ENCODE measurements around the gene GNAO1.

GNAO1 gene

GRCh38 chr16:56300891-56301850 lies 109.9 kb downstream of the GNAO1 start:
- no peaks in the 10 kb centered on the region for H3K27me3 ChIP-seq (ENCODE audit: low read depth)
- no peaks in the 10 kb centered on the region for H3K36me3 ChIP-seq (replicated peaks)
- H3K9me3 ChIP-seq = no peaks in the 10 kb centered on the region
- DNase-seq (ENCODE audit: low spot score in 2 of 2) = no peak
- H3K4me1 ChIP-seq = peaks cover 33% of the 10 kb centered on the region
- H3K4me3 ChIP-seq = no peak overlapping the region
- in situ Hi-C loops (cut with MboI; ENCODE audit: low sequenced_read_pairs) = loop anchor here (25.0 kb wide), 2 partner anchors 264 to 589 kb away; no protein-coding TSS in a partner anchor

GRCh38 chr16:56302506-56302905 lies 111.2 kb downstream of the GNAO1 start:
- no peaks in the 10 kb centered on the region for H3K27me3 ChIP-seq (ENCODE audit: low read depth)
- no peak overlapping the region for H3K4me3 ChIP-seq
- DNase-seq (ENCODE audit: low spot score in 2 of 2) = no peak
- peaks cover 25% of the 10 kb centered on the region for H3K4me1 ChIP-seq
- no peaks in the 10 kb centered on the region for H3K9me3 ChIP-seq
- H3K36me3 ChIP-seq (replicated peaks) = no peaks in the 10 kb centered on the region
- in situ Hi-C loops (cut with MboI; ENCODE audit: low sequenced_read_pairs) = loop anchor here (25.0 kb wide), 2 partner anchors 265 to 590 kb away; no protein-coding TSS in a partner anchor

GRCh38 chr16:56303066-56303715 lies 111.9 kb downstream of the GNAO1 start:
- Histone ChIP-seq H3K9me3 (no peaks in the 10 kb centered on the region), H3K4me3 (no peak overlapping the region), H3K4me1 (peaks cover 25% of the 10 kb centered on the region), H3K27me3 (ENCODE audit: low read depth) (no peaks in the 10 kb centered on the region), H3K36me3 (replicated peaks) (no peaks in the 10 kb centered on the region)
- DNase-seq (ENCODE audit: low spot score in 2 of 2) = no peak
- in situ Hi-C loops (cut with MboI; ENCODE audit: low sequenced_read_pairs) = loop anchor here (25.0 kb wide), 2 partner anchors 266 to 591 kb away; no protein-coding TSS in a partner anchor

- H3K9me3 ChIP-seq = no peaks in the 10 kb centered on the region
- in situ Hi-C loops (cut with MboI; ENCODE audit: low sequenced_read_pairs) = loop anchor here (25.0 kb wide), 2 partner anchors 267 to 592 kb away; no protein-coding TSS in a partner anchor
- no peaks in the 10 kb centered on the region for H3K27me3 ChIP-seq (ENCODE audit: low read depth)
- no peaks in the 10 kb centered on the region for H3K36me3 ChIP-seq (replicated peaks)
- DNase-seq (ENCODE audit: low spot score in 2 of 2) = no peak
- peaks cover 25% of the 10 kb centered on the region for H3K4me1 ChIP-seq
- H3K4me3 ChIP-seq = no peak overlapping the region
Observed at GRCh38 chr16:56303880-56304279, 112.6 kb downstream of the GNAO1 start.

GRCh38 chr16:56305956-56306565 lies 114.8 kb downstream of the GNAO1 start:
- DNase-seq (ENCODE audit: low spot score in 2 of 2) = no peak
- H3K9me3 ChIP-seq = no peaks in the 10 kb centered on the region
- no peaks in the 10 kb centered on the region for H3K36me3 ChIP-seq (replicated peaks)
- H3K4me3 ChIP-seq = no peak overlapping the region
- H3K27me3 ChIP-seq (ENCODE audit: low read depth) = no peaks in the 10 kb centered on the region
- peaks cover 4% of the 10 kb centered on the region for H3K4me1 ChIP-seq
- in situ Hi-C loops (cut with MboI; ENCODE audit: low sequenced_read_pairs) = loop anchor here (25.0 kb wide), 2 partner anchors 269 to 594 kb away; no protein-coding TSS in a partner anchor

- in situ Hi-C loops (cut with MboI; ENCODE audit: low sequenced_read_pairs) = loop anchor here (25.0 kb wide), 2 partner anchors 270 to 595 kb away; no protein-coding TSS in a partner anchor
- no peak overlapping the region for H3K4me3 ChIP-seq
- H3K9me3 ChIP-seq = no peaks in the 10 kb centered on the region
- H3K36me3 ChIP-seq (replicated peaks) = no peaks in the 10 kb centered on the region
- H3K27me3 ChIP-seq (ENCODE audit: low read depth) = no peaks in the 10 kb centered on the region
- no peak for DNase-seq (ENCODE audit: low spot score in 2 of 2)
- no peaks in the 10 kb centered on the region; the same call in 1 of the 2 replicates for H3K4me1 ChIP-seq
Observed at GRCh38 chr16:56306690-56307533, 115.6 kb downstream of the GNAO1 start.

GRCh38 chr16:56307534-56307873 lies 116.2 kb downstream of the GNAO1 start:
- Histone ChIP-seq H3K27me3 (ENCODE audit: low read depth) (no peaks in the 10 kb centered on the region), H3K36me3 (replicated peaks) (no peaks in the 10 kb centered on the region), H3K4me3 (no peak overlapping the region), H3K4me1 (no peaks in the 10 kb centered on the region; the same call in 1 of the 2 replicates), H3K9me3 (no peaks in the 10 kb centered on the region)
- no peak for DNase-seq (ENCODE audit: low spot score in 2 of 2)
- in situ Hi-C loops (cut with MboI; ENCODE audit: low sequenced_read_pairs) = loop anchor here (25.0 kb wide), 2 partner anchors 270 to 595 kb away; no protein-coding TSS in a partner anchor

GRCh38 chr16:56309008-56309407 lies 117.7 kb downstream of the GNAO1 start:
- in situ Hi-C loops (cut with MboI; ENCODE audit: low sequenced_read_pairs) = loop anchor here (25.0 kb wide), 2 partner anchors 272 to 597 kb away; no protein-coding TSS in a partner anchor
- H3K9me3 ChIP-seq = no peaks in the 10 kb centered on the region

GRCh38 chr16:56310690-56311089 lies 119.4 kb downstream of the GNAO1 start:
- Histone ChIP-seq H3K27me3 (ENCODE audit: low read depth) (no peaks in the 10 kb centered on the region), H3K4me1 (no peaks in the 10 kb centered on the region), H3K36me3 (replicated peaks) (no peaks in the 10 kb centered on the region), H3K9me3 (no peaks in the 10 kb centered on the region), H3K4me3 (no peak overlapping the region)
- no peak for DNase-seq (ENCODE audit: low spot score in 2 of 2)
- in situ Hi-C loops (cut with MboI; ENCODE audit: low sequenced_read_pairs) = loop anchor here (10.0 to 25.0 kb wide), 3 partner anchors 273 to 846 kb away; no protein-coding TSS in a partner anchor

More at GRCh38 chr16:56309008-56309407, 117.7 kb downstream of the GNAO1 start:
- no peaks in the 10 kb centered on the region; the same call in 1 of the 2 replicates for H3K4me1 ChIP-seq
- no peak overlapping the region for H3K4me3 ChIP-seq
- no peak for DNase-seq (ENCODE audit: low spot score in 2 of 2)
- H3K36me3 ChIP-seq (replicated peaks) = no peaks in the 10 kb centered on the region
- H3K27me3 ChIP-seq (ENCODE audit: low read depth) = no peaks in the 10 kb centered on the region

- Histone ChIP-seq H3K27me3 (ENCODE audit: low read depth) (no peaks in the 10 kb centered on the region), H3K4me1 (no peaks in the 10 kb centered on the region), H3K9me3 (no peaks in the 10 kb centered on the region), H3K36me3 (replicated peaks) (no peaks in the 10 kb centered on the region), H3K4me3 (no peak overlapping the region)
- peak in 1 of 2 experiments; percentile 40 for DNase-seq (ENCODE audit: low spot score in 2 of 2)
- in situ Hi-C loops (cut with MboI; ENCODE audit: low sequenced_read_pairs) = loop anchor here (10.0 to 25.0 kb wide), 3 partner anchors 274 to 847 kb away; no protein-coding TSS in a partner anchor
Observed at GRCh38 chr16:56311208-56312027, 120.1 kb downstream of the GNAO1 start.

- no peaks in the 10 kb centered on the region for H3K36me3 ChIP-seq (replicated peaks)
- DNase-seq (ENCODE audit: low spot score in 2 of 2) = no peak
- H3K4me1 ChIP-seq = no peaks in the 10 kb centered on the region
- no peaks in the 10 kb centered on the region for H3K9me3 ChIP-seq
- H3K4me3 ChIP-seq = no peak overlapping the region
- in situ Hi-C loops (cut with MboI; ENCODE audit: low sequenced_read_pairs) = loop anchor here (10.0 to 25.0 kb wide), 3 partner anchors 275 to 847 kb away; no protein-coding TSS in a partner anchor
- no peaks in the 10 kb centered on the region for H3K27me3 ChIP-seq (ENCODE audit: low read depth)
Observed at GRCh38 chr16:56312028-56312300, 120.7 kb downstream of the GNAO1 start.

- no peak overlapping the region for H3K4me3 ChIP-seq
- no peaks in the 10 kb centered on the region for H3K4me1 ChIP-seq
- DNase-seq (ENCODE audit: low spot score in 2 of 2) = no peak
- H3K27me3 ChIP-seq (ENCODE audit: low read depth) = no peaks in the 10 kb centered on the region
- no peaks in the 10 kb centered on the region for H3K9me3 ChIP-seq
- H3K36me3 ChIP-seq (replicated peaks) = no peaks in the 10 kb centered on the region
- in situ Hi-C loops (cut with MboI; ENCODE audit: low sequenced_read_pairs) = loop anchor here (10.0 to 25.0 kb wide), 3 partner anchors 275 to 848 kb away; no protein-coding TSS in a partner anchor
Observed at GRCh38 chr16:56312556-56312955, 121.3 kb downstream of the GNAO1 start.

Data from HAP-1 (cell line).